Uterus (tissue), 4 donors: ENCODE results near the gene DAPK3. TPM values are rescaled to one million over a fixed set of nuclear protein-coding genes. Genes with fewer than 3 reads are reported as not detected.

ENCODE experiments used
- DNase-seq, 2 donors: peaks; one replicate each; pipeline ENCODE4 v3.0.0-alpha.2; 2019 to 2020
- H3K27ac ChIP-seq, 2 donors: fragments of 200-600 bp; sonication (generic); 1 replicate in 1 of 2; 2 replicates in 1 of 2; pipeline ENCODE4 v1.5.1; 2016 to 2018
- H3K27me3 ChIP-seq, 2 donors: fragments of 200-600 bp; sonication (generic); one replicate each; pipeline ENCODE4 v1.5.1; 2018 to 2019; ENCODE audit warnings: control low read depth in 1 of 2
- H3K36me3 ChIP-seq, 2 donors: fragments of 200-600 bp; sonication (generic); one replicate each; pipeline ENCODE4 v1.5.1; 2019; ENCODE audit warnings: control low read depth in 1 of 2
- H3K4me1 ChIP-seq, 2 donors: fragments of 200-600 bp; sonication (generic); one replicate each; pipeline ENCODE4 v1.5.1; 2018 to 2019; ENCODE audit warnings: control low read depth in 1 of 2
- H3K4me3 ChIP-seq, 2 donors: fragments of 200-600 bp; sonication (generic); 1 replicate in 1 of 2; 2 replicates in 1 of 2; pipeline ENCODE4 v1.5.1; 2018 to 2019; ENCODE audit warnings: mild to moderate bottlenecking in 1 of 2
- H3K9me3 ChIP-seq, 2 donors: fragments of 200-600 bp; sonication (generic); one replicate each; pipeline ENCODE4 v1.5.1; 2019; ENCODE audit warnings: control low read depth in 1 of 2
- POLR2A ChIP-seq, 2 donors: fragments of 450-650 bp; IDR thresholded peaks; one replicate each; pipeline ENCODE4 v1.6.1; 2016; ENCODE audit warnings: antibody characterized with exemption in 2 of 2, mild to moderate bottlenecking in 1 of 2, moderate library complexity in 1 of 2
- intact Hi-C: fragments of 100-400 bp; cut with DNase I; formaldehyde crosslinking; loops from one replicate; pipeline ENCODE4 v1.15.1; 2023; ENCODE audit warnings: low total_unique reads
- microRNA counts, 2 donors: library from miRNA; unstranded; fragments of <30 nt; microRNA quantifications; one replicate each; lab custom pipeline; 2016 to 2017
- microRNA-seq: library from miRNA; unstranded; fragments of <30 nt; microRNA quantifications from one replicate; pipeline ENCODE4, GENCODE V29; 2016; ENCODE audit warnings: borderline microRNAs expressed, borderline replicate concordance
- small RNA-seq: library from RNA; depleted of rRNA; stranded (forward); fragments of <200 nt; gene quantifications from one replicate; pipeline ENCODE3, GENCODE V24; 2016
- total RNA-seq, 4 donors: library from RNA; depleted of rRNA in 3 of 4; stranded (reverse); fragments of >200 nt in 3 of 4; gene quantifications; one replicate each; pipeline versions ENCODE4 v1.1.0 to v1.2.4, GENCODE V29; 2014 to 2023
- TF ChIP-seq, protein P1 (sequence below), 4 experiments: fragments of 200-600 bp in 2 of 4; fragments of 450-650 bp in 2 of 4; sonication (generic) in 2 of 4; IDR thresholded peaks; one replicate each; pipeline ENCODE4 v1.5.1; 2016 to 2019; ENCODE audit warnings: antibody characterized with exemption in 4 of 4, mild to moderate bottlenecking in 2 of 4, moderate library complexity in 1 of 4
- donor health status: DM: yes; HTN: yes; CAD: no.

The DAPK3 gene
- total RNA-seq, 4 donors from 2014 or later: 7.1 to 119 (median 91.9) TPM

- Histone ChIP-seq H3K27ac (no peak overlapping the region), H3K36me3 (no peaks in the 10 kb centered on the region), H3K9me3 (no peaks in the 10 kb centered on the region), H3K27me3 (no peaks in the 10 kb centered on the region), H3K4me3 (no peak overlapping the region), H3K4me1 (no peaks in the 10 kb centered on the region)
- intact Hi-C loops: no loop called here
- TF ChIP-seq POLR2A (IDR thresholded peaks at IDR 0.05): no peak
- TF ChIP-seq, protein P1, sequence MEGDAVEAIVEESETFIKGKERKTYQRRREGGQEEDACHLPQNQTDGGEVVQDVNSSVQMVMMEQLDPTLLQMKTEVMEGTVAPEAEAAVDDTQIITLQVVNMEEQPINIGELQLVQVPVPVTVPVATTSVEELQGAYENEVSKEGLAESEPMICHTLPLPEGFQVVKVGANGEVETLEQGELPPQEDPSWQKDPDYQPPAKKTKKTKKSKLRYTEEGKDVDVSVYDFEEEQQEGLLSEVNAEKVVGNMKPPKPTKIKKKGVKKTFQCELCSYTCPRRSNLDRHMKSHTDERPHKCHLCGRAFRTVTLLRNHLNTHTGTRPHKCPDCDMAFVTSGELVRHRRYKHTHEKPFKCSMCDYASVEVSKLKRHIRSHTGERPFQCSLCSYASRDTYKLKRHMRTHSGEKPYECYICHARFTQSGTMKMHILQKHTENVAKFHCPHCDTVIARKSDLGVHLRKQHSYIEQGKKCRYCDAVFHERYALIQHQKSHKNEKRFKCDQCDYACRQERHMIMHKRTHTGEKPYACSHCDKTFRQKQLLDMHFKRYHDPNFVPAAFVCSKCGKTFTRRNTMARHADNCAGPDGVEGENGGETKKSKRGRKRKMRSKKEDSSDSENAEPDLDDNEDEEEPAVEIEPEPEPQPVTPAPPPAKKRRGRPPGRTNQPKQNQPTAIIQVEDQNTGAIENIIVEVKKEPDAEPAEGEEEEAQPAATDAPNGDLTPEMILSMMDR (IDR thresholded peaks at IDR 0.05): no peak
- DNase-seq: no peak
These were observed 56.7 kb downstream of the DAPK3 start for GRCh38 chr19:3914199-3914598.

DNA sequence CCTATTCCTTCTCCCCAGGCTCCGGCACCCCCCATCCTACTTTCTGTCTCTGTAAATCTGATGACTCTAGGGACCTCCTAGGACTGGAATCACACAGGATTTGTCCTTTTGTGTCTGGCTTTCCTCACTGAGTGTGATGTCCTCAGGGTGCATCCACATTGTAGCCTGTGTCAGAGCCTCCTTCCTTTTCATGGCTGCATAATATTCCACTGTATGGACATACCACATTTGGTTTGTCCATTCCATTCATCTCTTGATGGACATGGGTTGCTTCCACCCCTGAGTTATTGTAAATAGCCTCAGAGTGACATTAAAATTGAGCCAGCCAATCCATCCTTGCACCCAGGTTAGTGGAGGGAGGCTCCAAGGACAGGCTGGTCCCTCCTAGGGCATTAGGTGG lies 60.8 kb downstream of the DAPK3 start:
- Histone ChIP-seq H3K27me3 (no peaks in the 10 kb centered on the region), H3K36me3 (no peaks in the 10 kb centered on the region), H3K9me3 (no peaks in the 10 kb centered on the region), H3K4me3 (no peak overlapping the region), H3K27ac (no peak overlapping the region), H3K4me1 (no peaks in the 10 kb centered on the region)
- DNase-seq: no peak
- TF ChIP-seq, protein P1 (IDR thresholded peaks at IDR 0.05): no peak
- no peak for TF ChIP-seq POLR2A (IDR thresholded peaks at IDR 0.05)
- intact Hi-C loops: no loop called here

MicroRNA genes within 50 kb of the gene (microRNA counts, 767-probe panel; counts per million panel counts)
- 0 counts per million in 2 donors for microRNA hsa-miR-637 (lab: Ali Mortazavi, UCI)

Small RNAs within 50 kb of the gene (microRNA-seq; reads per million reads assigned to microRNA genes)
- gene MIR637: not detected

Small RNAs within 50 kb of the gene (small RNA-seq; reads per million reads assigned to genes)
- gene RN7SL202P (not detected), gene SNORD37 (2.4 reads per million, percentile 77 among the genes with 10 or more reads in this experiment)

Other genes starting within 250 kb of the DAPK3 start
- gene APBA3, start 209.4 kb downstream of the DAPK3 start, total RNA-seq: 10 to 100 TPM; 14.1 to 52.6 (median 27.4) TPM
- 100 to 1,000 TPM in 1 of 4 donors, 10 to 100 TPM in 3; 14.4 to 196 (median 40.0) TPM for gene MRPL54, start 208.4 kb downstream of the DAPK3 start, total RNA-seq
- gene RAX2, start 198.9 kb downstream of the DAPK3 start, total RNA-seq: 1 to 10 TPM in 1 of 4 donors, under 1 TPM in 1, not detected in 2; 0.14 to 4.3 TPM
- gene MATK, start 184.7 kb downstream of the DAPK3 start, total RNA-seq: 10 to 100 TPM in 1 of 4 donors, 1 to 10 TPM in 2, not detected in 1; 1.0 to 11.2 (median 1.5) TPM
- gene ZFR2, start 102.1 kb downstream of the DAPK3 start, total RNA-seq: not detected
- under 1 TPM in 1 of 4 donors, not detected in 3; 0.97 TPM for gene ATCAY, start 90.4 kb downstream of the DAPK3 start, total RNA-seq
- under 1 TPM in 1 of 4 donors, not detected in 3; 0.67 TPM for gene NMRK2, start 38.0 kb downstream of the DAPK3 start, total RNA-seq
- 1,000 to 10,000 TPM in 2 of 4 donors, 100 to 1,000 TPM in 2; 936 to 2,469 (median 1,635) TPM for gene EEF2, start 14.4 kb upstream of the DAPK3 start, total RNA-seq
- 10 to 100 TPM in 3 of 4 donors, 1 to 10 TPM in 1; 10.0 to 39.4 (median 23.4) TPM for gene PIAS4, start 36.6 kb upstream of the DAPK3 start, total RNA-seq
- 10 to 100 TPM; 10.8 to 72.9 (median 14.1) TPM for gene ZBTB7A, start 95.8 kb upstream of the DAPK3 start, total RNA-seq
- 100 to 1,000 TPM in 1 of 4 donors, 10 to 100 TPM in 2, 1 to 10 TPM in 1; 7.4 to 105 (median 82.4) TPM for gene MAP2K2, start 153.0 kb upstream of the DAPK3 start, total RNA-seq
- gene CREB3L3, start 182.5 kb upstream of the DAPK3 start, total RNA-seq: not detected
- gene SIRT6, start 211.5 kb upstream of the DAPK3 start, total RNA-seq: 10 to 100 TPM in 3 of 4 donors, 1 to 10 TPM in 1; 1.3 to 23.2 (median 15.1) TPM
- 1 to 10 TPM in 2 of 4 donors, under 1 TPM in 1, not detected in 1; 0.64 to 1.8 (median 1.2) TPM for gene ANKRD24, start 211.6 kb upstream of the DAPK3 start, total RNA-seq